ENCODE data around the gene FXYD5.

GRCh38 chr19:35143818-35144217, 10.7 kb upstream of the FXYD5 start:
- TF ChIP-seq REST (IDR thresholded peaks at IDR 0.05), result no peak
- no peak for TF ChIP-seq YY1 (IDR thresholded peaks at IDR 0.05)
- no peak for TF ChIP-seq NR2F2 (IDR thresholded peaks at IDR 0.05)
- no peak for TF ChIP-seq CTCF (IDR thresholded peaks at IDR 0.05; ENCODE audit: low read depth, low read length, missing input control)
- no peak for TF ChIP-seq FOXA1 (IDR thresholded peaks at IDR 0.05)
- TF ChIP-seq MAX (IDR thresholded peaks at IDR 0.05), result no peak
- no peak for TF ChIP-seq GABPA (IDR thresholded peaks at IDR 0.05 in 1 of 2, conservative IDR thresholded peaks at IDR 0.05 in 1 of 2)
- TF ChIP-seq HNF4A (conservative IDR thresholded peaks at IDR 0.05), result no peak
- no peak for TF ChIP-seq TAF1 (conservative IDR thresholded peaks at IDR 0.05)

All from liver (tissue), 3 donors.